PFSK-1 (cell line): Measurements from ENCODE around the gene PIK3R5.

ENCODE experiments used
- FOXP2 ChIP-seq: optimal IDR thresholded peaks from 2 replicates; pipeline ENCODE3; 2011; ENCODE audit warnings: borderline replicate concordance, control low read depth, inconsistent platforms; ENCODE audit not compliant: insufficient read depth; ENCODE audit errors: extremely low read length, extremely low read depth
- POLR2AphosphoS5 ChIP-seq: IDR thresholded peaks from 2 replicates; pipeline ENCODE4 v1.6.1; 2012; ENCODE audit warnings: low read depth, mild to moderate bottlenecking, control low read depth, low read length, moderate library complexity
- REST ChIP-seq, 2 experiments: IDR thresholded peaks; 2 replicates each; pipeline versions ENCODE4 v1.6.1 to v1.8.0; 2011 to 2012; ENCODE audit warnings: low read depth in 2 of 2, low read length in 2 of 2, control low read depth in 1 of 2, inconsistent platforms in 1 of 2, mild to moderate bottlenecking in 1 of 2, moderate library complexity in 1 of 2; ENCODE audit not compliant: insufficient read depth in 1 of 2
- SIN3A ChIP-seq: IDR thresholded peaks from 2 replicates; pipeline ENCODE4 v1.6.1; 2012; ENCODE audit warnings: mild to moderate bottlenecking, low read length, moderate library complexity, borderline replicate concordance; ENCODE audit not compliant: insufficient read depth
- TAF1 ChIP-seq: IDR thresholded peaks from 2 replicates; pipeline ENCODE4 v1.6.1; 2012; ENCODE audit warnings: low read length, control low read depth, borderline replicate concordance; ENCODE audit not compliant: insufficient read depth

The PIK3R5 gene

GRCh38 chr17:9007052-9007714 is 41.7 kb upstream of the PIK3R5 start:
- TF ChIP-seq TAF1 (no peak), FOXP2 (no peak)

GRCh38 chr17:9006175-9006767 is 40.8 kb upstream of the PIK3R5 start:
- no peak for TF ChIP-seq REST (IDR thresholded peaks at IDR 0.05; ENCODE audit: insufficient read depth in 1 of 2, low read depth in 2 of 2, low read length in 2 of 2)
- no peak for TF ChIP-seq FOXP2
- no peak for TF ChIP-seq SIN3A
- TF ChIP-seq TAF1 = no peak
- no peak for TF ChIP-seq POLR2AphosphoS5

- TF ChIP-seq SIN3A (no peak), TAF1 (no peak), POLR2AphosphoS5 (no peak), REST (IDR thresholded peaks at IDR 0.05; ENCODE audit: insufficient read depth in 1 of 2, low read depth in 2 of 2, low read length in 2 of 2) (no peak), FOXP2 (no peak)
Observed at GRCh38 chr17:9004961-9005285, 39.4 kb upstream of the PIK3R5 start.

- TF ChIP-seq FOXP2 (no peak), TAF1 (no peak), SIN3A (no peak), REST (IDR thresholded peaks at IDR 0.05; ENCODE audit: insufficient read depth in 1 of 2, low read depth in 2 of 2, low read length in 2 of 2) (no peak), POLR2AphosphoS5 (no peak)
Observed at GRCh38 chr17:9004132-9004960, 38.8 kb upstream of the PIK3R5 start.

GRCh38 chr17:9003355-9004131 is 38.0 kb upstream of the PIK3R5 start:
- TF ChIP-seq TAF1 (no peak), SIN3A (no peak), FOXP2 (no peak), REST (IDR thresholded peaks at IDR 0.05; ENCODE audit: insufficient read depth in 1 of 2, low read depth in 2 of 2, low read length in 2 of 2) (no peak), POLR2AphosphoS5 (no peak)
